OCI-LY7 (cell line): ENCODE results near the gene SPAG16. TPM values are rescaled to one million over a fixed set of nuclear protein-coding genes. Genes with fewer than 3 reads are reported as not detected.

Source experiments
- BruUV-seq: library from RNA; stranded (reverse); fragments of 400-500 nt; replicated peaks from 2 replicates; lab custom pipeline; 2021; lab: Mats Ljungman, UMichigan
- CTCF ChIA-PET: fragments of 300-600 bp; sonication (Branson Sonifier 250); formaldehyde crosslinking; loops from one replicate; lab custom pipeline; 2022; ENCODE audit warnings: antibody characterized with exemption; ENCODE audit not compliant: unreplicated experiment; lab: Charles Lee
- POLR2A ChIA-PET: fragments of 300-600 bp; sonication (Branson Sonifier 250); formaldehyde crosslinking; loops from one replicate; lab custom pipeline; 2022; ENCODE audit warnings: antibody characterized with exemption; lab: Charles Lee
- DNase-seq: peaks from one replicate; pipeline ENCODE4 v3.0.0-alpha.2; 2015; ENCODE audit warnings: low spot score
- H2AFZ ChIP-seq: fragments of 200-600 bp; sonication (generic), shearing (Covaris generic); 2 replicates; pipeline ENCODE4 v1.6.1; 2014; ENCODE audit warnings: mild to moderate bottlenecking, antibody characterized with exemption, low read length, moderate library complexity
- H3K27ac ChIP-seq: fragments of 200-600 bp; sonication (generic); 2 replicates; pipeline ENCODE4 v1.5.1; 2014; ENCODE audit warnings: mixed run types, low read depth, mild to moderate bottlenecking, moderate library complexity, low read length, inconsistent platforms; ENCODE audit not compliant: poor library complexity, severe bottlenecking
- H3K36me3 ChIP-seq: fragments of 200-600 bp; sonication (generic); 2 replicates; pipeline ENCODE4 v1.6.1; 2014; ENCODE audit warnings: mild to moderate bottlenecking, antibody characterized with exemption, low read length, moderate library complexity, mixed read lengths; ENCODE audit not compliant: insufficient read depth
- H3K4me1 ChIP-seq: fragments of 200-600 bp; sonication (generic); 2 replicates; pipeline ENCODE4 v1.5.1; 2014; ENCODE audit warnings: mild to moderate bottlenecking, low read length; ENCODE audit not compliant: insufficient read depth, poor library complexity, severe bottlenecking
- H3K4me2 ChIP-seq: fragments of 200-600 bp; sonication (generic); 2 replicates; pipeline ENCODE4 v1.6.1; 2014; ENCODE audit warnings: mild to moderate bottlenecking, low read length
- H3K4me3 ChIP-seq: fragments of 200-600 bp; sonication (generic); 2 replicates; pipeline ENCODE4 v1.5.1; 2014; ENCODE audit warnings: mild to moderate bottlenecking, low read depth, low read length; ENCODE audit not compliant: poor library complexity, severe bottlenecking
- H3K79me2 ChIP-seq: fragments of 200-600 bp; sonication (generic); 2 replicates; pipeline ENCODE4 v1.6.1; 2016; ENCODE audit warnings: low read depth, mild to moderate bottlenecking, low read length, moderate library complexity, mixed read lengths; ENCODE audit not compliant: insufficient read depth
- H3K9me2 ChIP-seq: fragments of 200-600 bp; sonication (generic); 2 replicates; pipeline ENCODE4 v1.6.1; 2016; ENCODE audit warnings: mild to moderate bottlenecking, low read length, mixed read lengths; ENCODE audit not compliant: insufficient read depth
- H3K9me3 ChIP-seq: fragments of 200-600 bp; sonication (generic); 2 replicates; pipeline ENCODE4 v1.6.1; 2014; ENCODE audit warnings: mild to moderate bottlenecking, mixed run types, low read length, mixed read lengths
- H4K20me1 ChIP-seq: fragments of 200-600 bp; sonication (generic); 2 replicates; pipeline ENCODE4 v1.6.1; 2014; ENCODE audit warnings: mild to moderate bottlenecking, antibody characterized with exemption, low read length, moderate library complexity, mixed read lengths; ENCODE audit not compliant: insufficient read depth
- EZH2phosphoT487 ChIP-seq: fragments of 200-600 bp; sonication (generic); IDR thresholded peaks from 2 replicates; pipeline ENCODE4 v1.6.1; 2018; ENCODE audit warnings: low read depth, borderline replicate concordance, mild to moderate bottlenecking, mixed run types, antibody characterized with exemption, low read length, moderate library complexity, mixed read lengths
- intact Hi-C: fragments of 100-400 bp; cut with micrococcal nuclease; formaldehyde crosslinking; loops from one replicate; pipeline ENCODE4 v1.10.0; 2022; ENCODE audit not compliant: unreplicated experiment
- total RNA-seq, 2 experiments: library from RNA; depleted of rRNA in 1 of 2; stranded (reverse); fragments of >200 nt in 1 of 2; shearing (Covaris generic) in 1 of 2; gene quantifications; 2 replicates each; pipeline ENCODE4 v1.2.3, GENCODE V29; 2014 to 2022
- TF ChIP-seq, protein P1 (sequence below): fragments of 200-600 bp; sonication (generic); conservative IDR thresholded peaks from 2 replicates; pipeline ENCODE4 v1.5.1; 2014; ENCODE audit warnings: mild to moderate bottlenecking, antibody characterized with exemption, low read length, moderate library complexity, mixed read lengths

The SPAG16 gene
- total RNA-seq, 2 experiments from 2014 or later, result 22.1 to 24.2 TPM

DNA sequence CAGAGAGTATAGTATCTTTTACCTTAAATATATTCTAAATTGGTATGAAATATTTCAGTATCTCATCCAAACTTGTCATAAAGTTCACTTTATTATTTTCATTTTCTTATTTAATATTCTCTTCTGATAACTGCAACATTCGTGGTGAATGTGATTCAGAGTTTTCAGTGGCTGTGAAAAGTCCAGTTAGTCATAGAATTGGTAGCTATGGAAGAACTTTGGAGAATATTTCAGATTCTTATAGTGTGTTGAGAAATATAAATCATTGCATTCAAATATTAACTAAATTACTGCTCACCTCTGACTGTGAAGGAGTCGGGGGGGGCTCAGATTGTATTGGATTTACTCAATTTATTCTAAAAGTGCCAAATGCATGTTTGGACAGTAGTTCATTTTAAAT, 948.0 kb downstream of the SPAG16 start:
- no peak overlapping the region for H2AFZ ChIP-seq
- TF ChIP-seq, protein P1, sequence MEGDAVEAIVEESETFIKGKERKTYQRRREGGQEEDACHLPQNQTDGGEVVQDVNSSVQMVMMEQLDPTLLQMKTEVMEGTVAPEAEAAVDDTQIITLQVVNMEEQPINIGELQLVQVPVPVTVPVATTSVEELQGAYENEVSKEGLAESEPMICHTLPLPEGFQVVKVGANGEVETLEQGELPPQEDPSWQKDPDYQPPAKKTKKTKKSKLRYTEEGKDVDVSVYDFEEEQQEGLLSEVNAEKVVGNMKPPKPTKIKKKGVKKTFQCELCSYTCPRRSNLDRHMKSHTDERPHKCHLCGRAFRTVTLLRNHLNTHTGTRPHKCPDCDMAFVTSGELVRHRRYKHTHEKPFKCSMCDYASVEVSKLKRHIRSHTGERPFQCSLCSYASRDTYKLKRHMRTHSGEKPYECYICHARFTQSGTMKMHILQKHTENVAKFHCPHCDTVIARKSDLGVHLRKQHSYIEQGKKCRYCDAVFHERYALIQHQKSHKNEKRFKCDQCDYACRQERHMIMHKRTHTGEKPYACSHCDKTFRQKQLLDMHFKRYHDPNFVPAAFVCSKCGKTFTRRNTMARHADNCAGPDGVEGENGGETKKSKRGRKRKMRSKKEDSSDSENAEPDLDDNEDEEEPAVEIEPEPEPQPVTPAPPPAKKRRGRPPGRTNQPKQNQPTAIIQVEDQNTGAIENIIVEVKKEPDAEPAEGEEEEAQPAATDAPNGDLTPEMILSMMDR, result no peak
- TF ChIP-seq EZH2phosphoT487, result no peak
- no peaks in the 10 kb centered on the region for H3K79me2 ChIP-seq
- no peak for DNase-seq
- POLR2A ChIA-PET, result no interaction called here
- CTCF ChIA-PET, result no interaction called here
- BruUV-seq, result no TSS peak
- H3K27ac ChIP-seq, result no peak overlapping the region
- H4K20me1 ChIP-seq, result no peaks in the 10 kb centered on the region
- no peaks in the 10 kb centered on the region for H3K9me3 ChIP-seq
- no peak overlapping the region for H3K4me3 ChIP-seq
- H3K9me2 ChIP-seq, result no peaks in the 10 kb centered on the region
- no peaks in the 10 kb centered on the region for H3K36me3 ChIP-seq
- intact Hi-C loops, result no loop called here
- H3K4me1 ChIP-seq, result no peaks in the 10 kb centered on the region
- H3K4me2 ChIP-seq, result no peak overlapping the region

DNA sequence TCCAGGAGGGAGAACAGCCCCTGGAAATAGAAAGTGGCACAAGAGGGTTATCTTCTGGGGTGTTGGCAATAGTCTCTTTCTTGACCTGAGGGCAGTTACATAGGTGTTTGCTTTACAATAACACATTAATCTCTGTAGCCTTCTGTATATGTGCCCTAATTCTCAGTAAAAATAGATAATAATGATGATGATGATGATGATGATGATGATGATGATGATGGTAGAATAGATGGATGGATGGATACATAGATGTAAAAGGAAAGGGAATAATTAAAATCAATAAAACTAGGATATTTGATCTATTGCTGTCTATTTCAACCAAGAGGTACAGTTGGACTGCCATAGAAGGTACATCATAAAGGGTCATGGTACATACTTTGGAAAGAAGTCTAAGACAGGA, 948.9 kb downstream of the SPAG16 start:
- Histone ChIP-seq H3K36me3 (no peaks in the 10 kb centered on the region), H3K4me2 (no peak overlapping the region), H3K9me2 (no peaks in the 10 kb centered on the region), H3K9me3 (no peaks in the 10 kb centered on the region), H2AFZ (no peak overlapping the region), H3K4me1 (no peaks in the 10 kb centered on the region), H4K20me1 (no peaks in the 10 kb centered on the region), H3K79me2 (no peaks in the 10 kb centered on the region), H3K4me3 (no peak overlapping the region), H3K27ac (no peak overlapping the region)
- TF ChIP-seq EZH2phosphoT487, result no peak
- TF ChIP-seq, protein P1, result no peak
- POLR2A ChIA-PET, result no interaction called here
- intact Hi-C loops, result no loop called here
- CTCF ChIA-PET, result no interaction called here
- BruUV-seq, result no TSS peak
- no peak for DNase-seq

DNA sequence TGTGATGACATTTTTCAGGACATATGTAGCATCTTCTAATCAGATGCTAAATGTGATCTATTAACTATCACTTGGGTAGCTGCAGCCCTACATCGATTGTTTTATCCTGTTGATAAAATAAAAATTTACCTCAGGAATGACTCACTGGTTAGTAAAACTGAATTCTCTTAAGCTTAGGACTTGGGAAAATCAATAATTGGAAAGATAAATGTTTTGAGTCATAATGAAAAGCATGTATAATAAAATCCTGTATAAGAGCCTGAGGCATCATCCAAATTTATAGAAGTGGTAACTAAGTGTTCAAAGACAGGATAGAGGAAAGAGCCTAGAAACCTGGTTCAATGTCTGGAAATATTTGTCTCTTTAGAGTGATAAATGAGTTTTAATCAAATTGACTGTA, 958.5 kb downstream of the SPAG16 start:
- POLR2A ChIA-PET, result no interaction called here
- Histone ChIP-seq H3K36me3 (no peaks in the 10 kb centered on the region), H3K79me2 (no peaks in the 10 kb centered on the region), H3K4me3 (no peak overlapping the region), H2AFZ (no peak overlapping the region), H3K27ac (no peak overlapping the region), H3K4me1 (no peaks in the 10 kb centered on the region), H3K9me3 (no peaks in the 10 kb centered on the region), H3K9me2 (no peaks in the 10 kb centered on the region), H4K20me1 (no peaks in the 10 kb centered on the region), H3K4me2 (no peak overlapping the region)
- TF ChIP-seq EZH2phosphoT487, result no peak
- TF ChIP-seq, protein P1, result no peak
- BruUV-seq, result no TSS peak
- no peak for DNase-seq
- intact Hi-C loops, result no loop called here
- CTCF ChIA-PET, result no interaction called here
